Stomach (tissue), 4 donors: ENCODE data around the gene RPS2.

Experiments
- CTCF ChIP-seq, 7 experiments: fragments of 450-650 bp in 4 of 7; fragments of 200-600 bp in 3 of 7; sonication (generic) in 3 of 7; IDR thresholded peaks; one replicate each; pipeline ENCODE4 v1.5.1; 2016 to 2019; ENCODE audit warnings: antibody characterized with exemption in 7 of 7, control low read depth in 2 of 7, mild to moderate bottlenecking in 1 of 7
- EP300 ChIP-seq: sonication (generic); formaldehyde crosslinking; IDR thresholded peaks from one replicate; pipeline ENCODE4 v1.6.1; 2017; ENCODE audit warnings: antibody characterized with exemption
- POLR2A ChIP-seq, 4 donors: fragments of 450-650 bp; IDR thresholded peaks; one replicate each; pipeline ENCODE4 v1.6.1; 2016; ENCODE audit warnings: antibody characterized with exemption in 4 of 4, control low read depth in 2 of 4, mild to moderate bottlenecking in 1 of 4, moderate library complexity in 1 of 4

DNA sequence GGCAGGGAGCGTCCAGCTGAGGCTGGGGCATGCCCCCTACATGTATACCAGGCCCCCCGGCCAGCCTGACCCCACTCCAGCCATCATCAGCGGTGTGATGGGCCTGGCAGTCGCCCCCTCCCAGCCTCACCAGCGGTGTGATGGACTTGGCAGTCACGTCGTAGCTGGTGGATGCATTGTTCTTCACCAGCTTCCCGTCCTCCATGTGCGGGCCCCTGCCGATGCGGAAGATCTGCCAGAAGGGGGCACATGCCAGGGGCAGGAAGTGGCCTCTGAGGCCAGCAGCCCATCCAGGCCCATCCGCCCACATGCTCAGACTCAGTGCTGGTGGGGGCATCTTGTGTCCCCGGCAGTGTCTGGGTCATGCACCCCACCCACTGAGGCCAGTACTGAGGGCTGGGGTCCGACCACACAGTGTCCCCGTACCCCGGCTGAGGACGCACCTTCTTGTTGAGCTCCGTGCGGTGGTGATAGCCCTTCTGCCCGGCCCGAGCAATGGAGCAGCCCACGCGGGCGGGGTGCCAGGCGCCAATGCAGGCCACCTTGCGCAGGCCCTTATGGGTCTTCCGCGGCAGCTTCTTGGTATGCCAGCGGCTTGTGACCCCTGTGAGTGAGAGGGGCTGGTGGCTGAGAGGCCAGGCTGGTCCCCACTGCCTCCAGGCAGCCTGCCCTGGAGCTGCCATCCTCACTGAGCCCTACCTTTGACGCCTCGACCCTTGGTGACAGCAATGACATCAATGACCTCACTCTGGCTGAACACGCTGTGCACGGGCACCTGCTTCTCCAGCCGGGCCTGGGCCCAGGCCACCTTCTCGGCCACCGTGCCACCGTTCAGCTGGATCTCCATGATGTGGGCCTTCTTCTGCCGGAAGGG is 17.9 kb downstream of the RPS2 start:
- TF ChIP-seq CTCF (IDR thresholded peaks at IDR 0.05) = no peak
- no peak for TF ChIP-seq EP300
- no peak for TF ChIP-seq POLR2A (IDR thresholded peaks at IDR 0.05)
